ENCODE data around the gene CD209.

The CD209 gene

GRCh38 chr19:7703332-7703731 lies 44.0 kb downstream of the CD209 start:
- no peak for DNase-seq

GRCh38 chr19:7701654-7702457 lies 45.5 kb downstream of the CD209 start, which contains the start of gene FCER2:
Gene FCER2 (minus strand): TSS chr19:7702131. CDS start chr19:7699760, 2,371 bp downstream.
- no peak for DNase-seq

- no peak for DNase-seq
Measured at GRCh38 chr19:7701049-7701653, 46.2 kb downstream of the CD209 start.

GRCh38 chr19:7699417-7700401 lies 47.6 kb downstream of the CD209 start:
- DNase-seq, result no peak

GRCh38 chr19:7699003-7699402 lies 48.3 kb downstream of the CD209 start:
- no peak for DNase-seq

GRCh38 chr19:7698583-7698982 lies 48.8 kb downstream of the CD209 start:
- no peak for DNase-seq

- no peak for DNase-seq
Measured at GRCh38 chr19:7697721-7698287, 49.5 kb downstream of the CD209 start.

GRCh38 chr19:7694499-7694898 lies 52.8 kb downstream of the CD209 start:
- no peak for DNase-seq

GRCh38 chr19:7692417-7693088 lies 54.8 kb downstream of the CD209 start:
- no peak for DNase-seq

GRCh38 chr19:7691497-7691896 lies 55.8 kb downstream of the CD209 start:
- DNase-seq, result no peak

GRCh38 chr19:7690779-7691258 lies 56.5 kb downstream of the CD209 start:
- DNase-seq, result no peak

Data from midbrain (tissue), 1 donor.